Pancreas (tissue), 10 donors: ENCODE data around the gene RAN. TPM values are rescaled to one million over a fixed set of nuclear protein-coding genes. Genes with fewer than 3 reads are reported as not detected.

Experiments
- ATAC-seq, 4 donors: fragments of 200-7000 bp; cut with Tn5 transposase; one replicate each; pipeline versions ENCODE4 v1.8.0 to v1.9.1; 2020; ENCODE audit warnings: mild to moderate bottlenecking in 4 of 4, moderate library complexity in 4 of 4
- DNase-seq, 6 donors: peaks; one replicate each; pipeline ENCODE4 v3.0.0-alpha.2; 2020
- FAIRE-seq: peaks from 2 replicates; lab custom pipeline; 2012; peaks lifted over from hg19 to GRCh38; lab: Jason Lieb, UNC
- H3K27ac ChIP-seq, 4 donors: fragments of 200-600 bp; sonication (generic); 1 replicate in 3 of 4; 2 replicates in 1 of 4; pipeline versions ENCODE4 v1.5.0 to v1.8.0; 2020
- H3K27me3 ChIP-seq, 4 donors: fragments of 200-600 bp; one replicate each; pipeline ENCODE4 v1.8.0; 2021
- H3K36me3 ChIP-seq, 3 donors: fragments of 200-600 bp; sonication (generic) in 1 of 3; one replicate each; pipeline versions ENCODE4 v1.5.0 to v1.8.0; 2020 to 2021
- H3K4me1 ChIP-seq, 3 donors: fragments of 200-600 bp; one replicate each; pipeline ENCODE4 v1.8.0; 2021
- H3K4me3 ChIP-seq, 4 donors: fragments of 200-600 bp; sonication (generic) in 2 of 4; one replicate each; pipeline versions ENCODE4 v1.5.0 to v1.8.0; 2020 to 2021
- H3K9me3 ChIP-seq, 4 donors: fragments of 200-600 bp; one replicate each; pipeline ENCODE4 v1.8.0; 2021
- CTCF ChIP-seq, 4 donors: fragments of 200-600 bp; sonication (generic) in 3 of 4; IDR thresholded peaks; one replicate each; pipeline versions ENCODE4 v1.5.0 to v1.8.0; 2021; ENCODE audit warnings: antibody characterized with exemption in 4 of 4
- WGBS, 2 donors: extraction: QIAGEN DNeasy Blood & Tissue Kit; methylation state at CpG; one replicate each; pipeline ENCODE4 v1.1.7; 2013; 5-methylcytosine and 5-hydroxymethylcytosine counted together
- intact Hi-C, 3 donors: fragments of 100-400 bp; cut with DNase I; formaldehyde crosslinking; loops; one replicate each; pipeline versions ENCODE4 v1.11.1 to v1.14.2; 2022
- polyA plus RNA-seq, 2 donors: library from polyadenylated mRNA; stranded (reverse); fragments of 200-250 nt; gene quantifications; one replicate each; pipeline ENCODE4 v1.2.3, GENCODE V29; 2013
- total RNA-seq, 6 donors: library from RNA; stranded (reverse); fragmentation: NEBNext Ultra II Directional in 4 of 6; extraction: Animal tissue kit (Norgen Biotek cat#: 25700) in 4 of 6; gene quantifications; one replicate each; pipeline versions ENCODE4 v1.2.1 to v1.2.4, GENCODE V29; 2021 to 2023
- donor health status: healthy with polysubstance abuse.
- donor health status: DM: no; HTN: no; CAD: no; lungs with moderate emphysema.
- donor health status: DM: no; HTN: no; CAD: no.
- donor health status: control.
- donor health status: control.
- donor health status: Bipolar disorder and iron deficiency.
- donor health status: DM: yes; HTN: yes; CAD: no.
- donor health status: DM: no; HTN: no; CAD: no.
- donor health status: DM: no; HTN: no; CAD: no.
- donor health status: DM: yes; HTN: yes; CAD: no.

Gene RAN
- total and polyA plus RNA-seq, 8 donors = 60.0 to 201 (median 152) TPM

- Histone ChIP-seq H3K36me3 (peaks cover 0 to 20% (median 10%) of the 10 kb centered on the region in 3 donors), H3K4me3 (peak overlapping the region in 2 of 4 donors; percentile 80 to 88), H3K4me1 (peaks cover 0 to 17% (median 8%) of the 10 kb centered on the region in 3 donors), H3K27me3 (no peaks in the 10 kb centered on the region), H3K27ac (peak overlapping the region; percentile 63 to 86 (median 76)), H3K9me3 (no peaks in the 10 kb centered on the region)
- peak in 3 of 4 donors; percentile 10 to 24 (median 17) for TF ChIP-seq CTCF (IDR thresholded peaks at IDR 0.05)
- intact Hi-C loops = no loop called here
- DNase-seq = peak; percentile 25 to 75 (median 57)
- no peak for FAIRE-seq
- ATAC-seq = peak; percentile 44 to 76 (median 54)
- 49 to 50% methylated on average over 30 to 31 of the region's 31 CpGs for WGBS, 2 donors
Measured at GRCh38 chr12:130870442-130871285, 1.2 kb upstream of the RAN start.

- no peaks in the 10 kb centered on the region for H3K27me3 ChIP-seq
- WGBS, 2 donors = 2 to 4% methylated on average over 48 to 79 of the region's 79 CpGs
- FAIRE-seq = no peak
- intact Hi-C loops = no loop called here
- H3K36me3 ChIP-seq = peaks cover 8 to 29% (median 10%) of the 10 kb centered on the region in 3 donors
- H3K4me1 ChIP-seq = peaks cover 0 to 17% (median 8%) of the 10 kb centered on the region in 3 donors
- peak overlapping the region in 3 of 4 donors; percentile 38 to 74 (median 72) for H3K27ac ChIP-seq
- ATAC-seq = peak; percentile 20 to 53 (median 36)
- peak; percentile 24 to 82 (median 46) for DNase-seq
- TF ChIP-seq CTCF (IDR thresholded peaks at IDR 0.05) = no peak
- H3K4me3 ChIP-seq = peak overlapping the region; percentile 57 to 88 (median 80)
- H3K9me3 ChIP-seq = no peaks in the 10 kb centered on the region
Measured at GRCh38 chr12:130872179-130873096, 572 bp downstream of the RAN start.

GRCh38 chr12:130873106-130873795, 1.4 kb downstream of the RAN start:
- no peak for TF ChIP-seq CTCF (IDR thresholded peaks at IDR 0.05)
- Histone ChIP-seq H3K36me3 (peaks cover 8 to 29% (median 10%) of the 10 kb centered on the region in 3 donors), H3K9me3 (no peaks in the 10 kb centered on the region), H3K4me1 (peaks cover 0 to 17% (median 8%) of the 10 kb centered on the region in 3 donors), H3K27ac (no peak overlapping the region), H3K27me3 (no peaks in the 10 kb centered on the region), H3K4me3 (peak overlapping the region in 3 of 4 donors; percentile 79 to 88 (median 80))
- 51 to 67% methylated on average over 4 of the region's 4 CpGs for WGBS, 2 donors
- ATAC-seq (no peak), FAIRE-seq (no peak), DNase-seq (no peak)
- intact Hi-C loops = no loop called here

- intact Hi-C loops = no loop called here
- Histone ChIP-seq H3K27me3 (no peaks in the 10 kb centered on the region), H3K9me3 (no peaks in the 10 kb centered on the region), H3K4me3 (no peak overlapping the region), H3K27ac (no peak overlapping the region), H3K36me3 (peaks cover 8 to 29% (median 10%) of the 10 kb centered on the region in 3 donors), H3K4me1 (peaks cover 0 to 17% (median 8%) of the 10 kb centered on the region in 3 donors)
- no peak for ATAC-seq
- 90 to 97% methylated on average over 4 of the region's 4 CpGs for WGBS, 2 donors
- no peak for DNase-seq
- FAIRE-seq = no peak
- no peak for TF ChIP-seq CTCF (IDR thresholded peaks at IDR 0.05)
Measured at GRCh38 chr12:130873825-130874224, 2.0 kb downstream of the RAN start.
